Stimulated activated CD8-positive, alpha-beta memory T cell treated with anti-CD3 and anti-CD28 coated beads, Interleukin-4, amount 100 ng/mL, for 24 hours (primary cell): ENCODE data around the gene HSPBP1.

Experiments
- DNase-seq: peaks from one replicate; pipeline ENCODE4 v3.0.0-alpha.2; 2020; ENCODE audit warnings: low read depth

HSPBP1 gene

DNA sequence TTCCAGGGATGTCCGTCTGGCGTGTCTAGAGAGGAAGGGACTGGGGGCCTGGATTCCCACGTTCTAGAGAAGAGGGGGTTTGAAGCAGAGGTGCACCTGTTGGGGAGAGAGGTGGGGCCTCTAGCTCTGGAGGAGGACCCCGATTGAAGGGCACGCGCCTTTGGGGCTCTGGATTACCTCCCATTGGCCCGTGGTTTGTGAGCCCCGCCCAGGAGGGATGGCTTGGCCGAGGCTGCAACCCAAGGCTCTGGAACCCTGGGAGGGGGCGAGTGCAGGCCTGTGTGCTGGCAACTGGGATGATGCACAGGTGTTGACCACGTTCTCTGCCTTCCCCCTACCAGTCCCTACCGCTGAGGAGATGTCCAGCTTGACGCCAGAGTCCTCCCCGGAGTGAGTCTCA lies 25.1 kb upstream of the HSPBP1 start:
- no peak for DNase-seq

DNA sequence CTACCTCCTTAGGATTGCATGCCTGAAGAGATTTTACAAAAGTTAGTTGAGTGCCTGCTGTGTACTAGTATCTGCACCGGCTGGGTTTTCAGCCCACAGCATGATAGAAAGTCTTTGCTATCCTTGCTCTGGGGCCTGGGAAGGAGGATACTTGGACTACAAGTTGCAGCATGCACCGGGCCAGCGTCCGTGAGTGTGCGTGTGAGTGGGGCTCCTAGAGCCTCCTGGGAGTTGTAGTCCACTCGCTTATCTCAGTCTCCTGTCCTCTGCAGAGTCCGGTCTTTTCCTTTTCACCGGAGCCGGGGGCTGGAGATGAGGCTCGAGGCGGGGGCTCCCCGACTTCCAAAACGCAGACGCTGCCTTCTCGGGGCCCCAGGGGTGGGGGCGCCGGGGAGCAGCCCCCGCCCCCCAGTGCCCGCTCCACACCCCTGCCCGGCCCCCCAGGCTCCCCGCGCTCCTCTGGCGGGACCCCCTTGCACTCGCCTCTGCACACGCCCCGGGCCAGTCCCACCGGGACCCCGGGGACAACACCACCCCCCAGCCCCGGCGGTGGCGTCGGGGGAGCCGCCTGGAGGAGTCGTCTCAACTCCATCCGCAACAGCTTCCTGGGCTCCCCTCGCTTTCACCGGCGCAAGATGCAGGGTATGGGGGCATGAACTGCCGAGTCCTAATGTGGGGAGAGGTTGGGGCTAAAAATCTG lies 24.5 kb upstream of the HSPBP1 start:
- DNase-seq, result no peak

DNA sequence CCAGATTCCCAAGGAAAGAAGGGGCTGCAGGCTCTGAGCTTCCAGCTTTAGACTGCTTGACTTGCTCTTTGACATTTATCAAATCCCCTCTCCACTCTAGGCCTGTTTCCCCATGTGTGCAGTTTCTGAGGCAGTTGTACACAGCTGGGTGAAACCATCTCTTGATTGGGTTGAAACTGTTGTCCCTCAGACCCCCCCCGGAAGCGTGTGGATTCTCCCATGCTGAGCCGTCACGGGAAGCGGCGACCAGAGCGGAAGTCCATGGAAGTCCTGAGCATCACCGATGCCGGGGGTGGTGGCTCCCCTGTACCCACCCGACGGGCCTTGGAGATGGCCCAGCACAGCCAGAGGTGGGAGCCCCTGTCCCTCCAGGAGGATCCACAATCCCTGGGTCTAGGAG lies 23.6 kb upstream of the HSPBP1 start:
- no peak for DNase-seq

DNA sequence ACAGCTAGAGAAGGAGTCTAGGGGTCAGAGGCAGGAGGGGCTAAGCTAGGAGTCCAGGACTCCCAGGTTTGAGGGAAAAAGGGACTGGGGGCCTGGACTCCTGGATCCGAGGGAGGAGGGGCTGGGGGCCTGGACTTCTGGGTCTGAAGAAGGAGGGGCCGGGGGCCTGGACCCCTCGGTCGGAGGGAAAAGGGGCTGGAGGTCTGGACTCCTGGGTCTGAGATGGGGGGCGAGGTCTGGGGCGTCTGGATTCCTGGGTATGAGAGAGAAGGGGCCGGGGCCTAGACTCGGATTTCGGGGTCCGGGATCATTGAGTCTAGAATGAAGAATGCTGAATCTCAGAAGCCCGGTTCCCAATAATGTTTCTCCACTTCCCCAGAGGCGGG lies 22.4 kb upstream of the HSPBP1 start:
- DNase-seq, result no peak

DNA sequence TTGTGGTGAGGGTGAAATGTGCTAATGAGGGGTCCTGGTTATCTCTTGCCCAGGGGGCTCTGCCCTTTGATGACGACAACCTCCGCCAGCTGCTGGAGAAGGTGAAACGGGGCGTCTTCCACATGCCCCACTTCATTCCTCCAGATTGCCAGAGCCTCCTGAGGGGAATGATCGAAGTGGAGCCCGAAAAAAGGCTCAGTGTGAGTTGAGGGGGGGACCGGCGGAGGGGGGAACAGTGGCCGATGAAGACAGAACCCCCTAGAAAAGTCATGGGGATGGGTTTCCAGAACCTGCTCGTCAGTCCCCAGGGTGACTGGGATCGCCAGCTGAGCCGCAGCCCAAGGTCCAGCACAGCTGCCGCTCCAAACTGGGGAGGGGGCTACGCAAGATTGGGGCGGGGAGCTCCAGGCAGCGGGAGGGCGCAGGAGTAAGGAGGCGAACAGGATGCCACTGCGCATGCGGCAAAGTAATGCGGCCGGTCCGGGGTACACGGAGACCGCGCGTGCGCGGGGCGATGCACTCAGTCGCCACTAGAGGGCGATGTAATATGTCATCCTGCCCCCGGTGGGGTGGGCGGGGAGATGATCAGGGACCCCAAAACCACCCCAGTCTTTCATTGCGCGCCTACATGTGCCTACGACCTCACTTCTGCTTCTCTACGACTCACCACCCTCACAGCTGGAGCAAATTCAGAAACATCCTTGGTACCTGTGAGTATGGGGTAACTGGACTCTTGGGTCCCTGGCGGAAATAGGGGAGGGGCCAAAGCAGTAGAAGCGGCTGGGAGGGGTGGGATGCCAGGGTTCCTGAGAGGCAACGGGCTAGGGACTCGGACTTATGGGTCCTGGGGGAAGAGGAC lies 21.8 kb upstream of the HSPBP1 start:
- peak; percentile 95 for DNase-seq

DNA sequence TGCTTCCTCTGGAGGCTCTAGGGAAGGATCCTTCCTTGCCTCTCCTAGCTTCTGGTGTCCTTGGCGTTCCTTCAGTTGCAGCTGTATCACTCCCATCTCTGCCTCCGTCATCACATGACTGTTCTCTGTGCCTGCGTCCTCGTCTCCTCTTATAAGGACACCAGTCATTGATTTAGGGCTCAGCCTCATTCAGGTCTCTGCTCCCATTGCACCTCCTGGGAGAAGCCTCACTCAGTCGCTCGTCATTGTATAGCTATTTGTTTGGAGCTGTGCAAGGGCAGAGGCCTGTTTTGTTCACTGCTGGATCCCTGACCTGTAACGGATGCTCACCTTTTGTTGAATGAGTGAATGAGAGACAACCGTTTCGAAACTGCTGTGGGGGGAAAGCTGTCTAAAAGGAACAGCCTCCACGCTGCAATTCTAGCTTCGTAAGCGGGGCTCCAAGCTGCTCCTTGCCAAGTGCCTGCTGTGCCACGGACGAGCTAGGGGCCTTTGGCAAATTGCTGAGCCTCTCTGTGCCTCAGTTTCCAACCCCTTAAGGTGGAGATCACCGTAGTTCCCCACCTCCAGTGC lies 21.1 kb upstream of the HSPBP1 start:
- DNase-seq, result no peak

DNA sequence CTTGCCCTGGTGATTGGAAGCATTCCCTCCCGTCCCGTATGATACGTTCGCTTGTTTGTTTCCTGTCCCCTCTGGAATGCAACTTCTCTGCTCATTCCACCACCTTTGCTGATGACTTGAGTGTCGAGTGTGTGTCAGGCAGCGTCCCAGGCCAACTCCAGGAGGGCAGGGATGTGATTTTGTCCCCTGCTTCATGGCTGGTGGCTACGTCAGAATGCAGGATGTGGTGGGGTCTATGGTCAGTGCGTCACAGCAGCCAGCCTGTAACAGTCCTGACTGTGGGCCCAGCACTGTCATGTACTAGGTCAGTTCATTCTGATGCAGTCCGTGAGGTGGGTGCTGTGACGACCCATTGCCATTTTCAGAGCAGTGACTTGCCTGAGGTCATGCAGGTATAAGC lies 20.1 kb upstream of the HSPBP1 start:
- DNase-seq, result no peak

DNA sequence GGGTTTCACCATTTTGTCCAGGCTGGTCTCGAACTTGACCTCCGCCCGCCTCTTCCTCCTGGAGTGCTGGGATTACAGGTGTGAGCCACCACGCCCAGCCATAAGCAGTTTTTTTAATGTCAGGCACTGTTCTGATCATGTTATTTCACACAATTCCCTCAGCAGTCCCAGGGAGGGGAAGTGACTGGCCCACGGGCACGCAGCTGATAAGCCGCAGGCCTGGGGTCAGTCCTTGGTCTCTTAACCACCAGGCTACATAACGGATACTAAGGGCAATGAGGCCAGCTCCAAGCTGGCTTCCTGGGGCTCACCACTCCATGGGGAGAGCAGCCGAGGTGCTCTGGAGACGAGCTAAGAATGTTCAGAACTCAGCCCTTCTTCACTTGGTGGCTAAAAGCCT lies 17.4 kb upstream of the HSPBP1 start:
- no peak for DNase-seq

DNA sequence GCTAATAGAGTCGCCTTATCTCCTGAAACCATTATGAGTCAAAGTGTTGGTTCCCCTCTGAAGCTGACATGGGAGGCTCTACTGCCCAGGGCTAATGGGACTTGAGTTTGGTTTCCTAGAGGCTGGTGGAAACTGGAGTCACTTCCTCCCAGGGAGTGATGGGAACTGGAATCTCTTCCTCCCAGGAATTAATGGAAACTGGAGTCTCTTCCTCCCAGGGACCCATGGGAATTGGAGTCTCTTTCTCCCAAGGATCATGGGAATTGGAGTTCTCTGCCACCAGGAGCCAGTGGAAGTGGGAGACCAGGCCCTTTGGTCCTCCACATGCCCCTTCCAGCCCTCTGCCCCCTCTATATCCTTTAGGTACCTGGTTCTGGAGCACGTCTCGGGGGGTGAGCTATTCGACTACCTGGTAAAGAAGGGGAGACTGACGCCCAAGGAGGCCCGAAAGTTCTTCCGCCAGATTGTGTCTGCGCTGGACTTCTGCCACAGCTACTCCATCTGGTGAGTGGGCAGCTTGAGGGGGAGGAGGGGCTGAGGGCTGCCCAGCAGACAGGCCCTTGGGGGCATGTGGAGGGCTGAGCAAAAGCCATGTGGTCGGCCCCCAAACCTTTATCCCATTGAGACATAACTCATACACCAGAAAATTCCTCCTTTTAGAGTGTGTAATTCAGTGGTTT lies 9.3 kb upstream of the HSPBP1 start:
- no peak for DNase-seq

DNA sequence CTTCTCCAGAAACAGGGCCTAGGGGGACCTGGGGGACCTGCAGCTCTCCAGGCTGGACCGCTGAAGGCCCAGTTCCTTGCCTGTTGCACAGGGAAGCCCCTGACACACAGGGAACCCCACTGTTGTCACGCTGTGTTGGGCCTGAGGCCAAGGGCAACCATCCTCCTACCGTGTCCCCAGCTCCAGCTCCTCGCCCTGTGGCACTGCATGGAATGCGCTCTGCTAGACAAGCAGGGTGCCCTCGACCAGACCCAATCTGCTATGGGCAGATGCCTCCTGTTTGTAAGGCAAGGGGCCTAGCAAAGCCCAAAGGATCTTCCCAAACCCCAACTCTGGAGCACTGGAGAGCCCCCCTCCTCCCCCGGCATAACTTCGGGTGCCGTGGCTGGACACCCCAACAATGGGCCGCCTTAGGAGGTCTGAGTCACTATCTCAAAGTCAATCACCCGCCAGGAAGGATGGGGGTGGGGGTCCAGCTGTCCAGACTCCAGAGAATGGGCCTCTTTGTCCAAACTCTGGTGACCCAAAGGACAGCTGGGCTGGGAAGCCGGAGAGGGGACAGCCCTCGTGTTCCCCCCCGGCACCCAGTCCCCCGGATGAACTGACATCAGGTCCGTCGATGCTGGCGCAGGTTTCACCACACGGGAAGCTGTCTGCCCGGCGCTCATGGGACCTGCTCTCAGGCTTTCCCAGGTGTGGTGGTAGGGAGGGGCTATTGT lies 7.6 kb upstream of the HSPBP1 start:
- DNase-seq, result no peak

DNA sequence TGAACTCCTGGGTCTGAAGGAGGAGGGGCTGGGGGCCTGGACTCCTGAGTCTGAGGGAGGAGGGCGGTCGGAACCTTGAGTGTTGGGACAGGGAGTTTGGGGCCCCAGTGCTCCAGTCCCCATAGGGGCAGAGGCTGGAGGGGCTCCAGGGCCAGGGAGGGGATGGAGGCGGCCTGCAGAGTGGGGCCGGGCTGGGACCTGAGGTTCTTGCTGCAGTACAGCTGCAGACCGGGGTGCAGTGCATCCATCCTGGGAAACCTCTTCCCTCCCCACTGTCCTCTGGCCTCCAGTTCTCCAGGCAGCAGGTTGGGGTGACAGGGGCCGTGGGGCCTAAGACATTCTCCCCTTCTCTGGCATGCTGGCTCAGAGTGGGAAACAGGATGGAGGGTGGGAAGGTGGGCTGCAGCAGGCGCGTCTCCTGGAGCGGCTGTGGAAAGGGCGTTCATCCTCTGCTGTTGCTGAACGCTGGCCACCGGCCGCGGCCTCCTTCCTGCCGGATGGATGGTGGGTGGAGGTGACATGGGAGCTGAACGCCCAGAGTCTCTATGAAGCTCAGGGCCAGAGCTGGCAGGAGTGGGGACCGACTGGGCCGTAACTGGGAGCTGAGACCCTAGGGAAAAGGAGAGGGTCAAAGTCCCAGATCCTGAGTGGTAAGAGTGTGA lies 5.5 kb upstream of the HSPBP1 start:
- no peak for DNase-seq

DNA sequence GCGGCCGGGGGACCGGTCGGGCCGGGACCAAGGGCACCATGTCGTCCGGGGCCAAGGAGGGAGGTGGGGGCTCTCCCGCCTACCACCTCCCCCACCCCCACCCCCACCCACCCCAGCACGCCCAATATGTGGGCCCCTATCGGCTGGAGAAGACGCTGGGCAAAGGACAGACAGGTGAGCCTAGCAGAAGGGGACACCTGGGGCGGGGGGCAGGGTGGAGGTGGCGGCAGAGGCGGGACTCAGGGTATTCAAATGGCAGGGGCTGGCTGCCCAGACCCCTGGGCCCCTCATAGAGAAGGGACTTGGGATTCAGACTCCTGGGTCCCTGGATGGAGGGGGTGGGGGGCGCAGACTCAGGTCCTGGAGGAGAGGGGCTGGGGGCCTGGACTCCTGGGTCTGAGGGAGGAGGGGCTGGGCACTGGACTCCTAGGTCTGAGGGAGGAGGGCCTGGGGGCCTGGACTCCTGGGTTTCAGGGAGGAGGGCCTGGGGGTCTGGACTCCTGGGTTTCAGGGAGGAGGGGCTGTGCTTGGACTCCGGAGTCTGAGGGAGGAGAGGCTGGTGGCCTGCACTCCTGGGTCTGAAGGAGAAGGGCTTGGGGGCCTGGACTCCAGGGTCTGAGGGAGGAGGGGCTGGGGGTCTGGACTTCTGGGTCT lies 4.6 kb upstream of the HSPBP1 start:
- DNase-seq, result no peak

DNA sequence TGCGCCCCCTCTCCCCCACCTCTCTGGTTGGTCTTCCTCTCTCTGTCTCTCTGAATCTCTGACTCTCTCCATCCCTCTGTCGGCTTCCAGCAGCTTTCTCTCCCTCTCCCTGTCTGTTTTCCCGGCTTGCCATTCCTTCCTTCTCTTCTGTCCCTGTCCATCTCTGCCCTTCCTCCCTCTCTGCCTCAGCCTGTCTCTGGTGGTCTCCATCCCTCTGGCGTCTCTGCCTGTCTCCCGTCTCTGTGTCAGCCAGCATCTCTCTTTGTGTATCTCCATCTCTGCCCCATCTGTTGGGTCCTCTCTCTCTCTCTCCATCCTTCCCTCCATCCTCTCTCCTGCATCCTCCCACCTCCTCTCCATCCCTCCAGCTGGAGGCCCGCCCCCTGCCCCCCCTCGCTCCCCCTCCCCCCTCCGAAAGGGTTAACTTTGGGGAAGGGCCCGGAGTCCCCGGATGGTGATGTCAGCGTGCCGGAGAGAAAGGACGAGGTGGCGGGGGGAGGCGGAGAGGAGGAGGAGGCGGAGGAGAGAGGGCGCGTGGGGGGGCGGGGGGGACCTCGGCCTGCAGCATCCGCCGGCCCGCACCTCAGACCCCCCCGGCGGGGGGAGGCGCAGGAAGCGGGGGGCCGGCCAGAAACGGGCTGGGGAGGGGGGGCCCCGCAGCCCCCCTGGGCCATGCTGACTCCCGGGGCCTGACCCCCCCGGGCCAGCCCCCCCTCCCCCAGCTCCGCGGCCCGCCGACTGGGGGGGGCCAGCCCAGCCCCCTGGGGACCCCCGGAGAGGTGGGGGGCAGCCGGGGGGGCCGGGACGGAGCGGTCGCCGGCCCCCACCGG lies 3.9 kb upstream of the HSPBP1 start, which contains the start of gene BRSK1:
Gene BRSK1 (plus strand): TSS at position 450 of the 830 bp plus-strand sequence. CDS start 446 bp downstream, outside the sequence.
- peak; percentile 33 for DNase-seq

DNA sequence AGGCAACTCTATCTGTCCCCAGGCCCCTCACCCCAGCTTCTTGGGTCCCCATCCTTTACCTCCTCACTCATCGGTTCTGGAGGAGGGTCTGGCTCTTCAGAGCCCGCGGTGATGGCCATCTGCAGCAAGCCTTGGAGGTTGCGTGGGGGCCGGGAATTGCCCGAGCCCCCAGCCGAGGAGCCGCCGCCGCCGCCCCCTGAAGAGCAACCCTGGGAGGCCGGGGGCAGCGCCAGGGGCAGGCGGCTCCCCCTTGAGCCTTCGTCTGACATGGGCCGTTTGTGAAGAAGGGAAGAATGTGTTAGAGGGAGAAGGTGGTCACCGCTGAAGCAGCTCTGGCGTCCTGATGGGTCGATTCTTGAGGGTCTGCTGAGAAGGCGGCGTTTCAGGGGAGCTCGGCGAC lies 570 bp downstream of the HSPBP1 start:
- no peak for DNase-seq

DNA sequence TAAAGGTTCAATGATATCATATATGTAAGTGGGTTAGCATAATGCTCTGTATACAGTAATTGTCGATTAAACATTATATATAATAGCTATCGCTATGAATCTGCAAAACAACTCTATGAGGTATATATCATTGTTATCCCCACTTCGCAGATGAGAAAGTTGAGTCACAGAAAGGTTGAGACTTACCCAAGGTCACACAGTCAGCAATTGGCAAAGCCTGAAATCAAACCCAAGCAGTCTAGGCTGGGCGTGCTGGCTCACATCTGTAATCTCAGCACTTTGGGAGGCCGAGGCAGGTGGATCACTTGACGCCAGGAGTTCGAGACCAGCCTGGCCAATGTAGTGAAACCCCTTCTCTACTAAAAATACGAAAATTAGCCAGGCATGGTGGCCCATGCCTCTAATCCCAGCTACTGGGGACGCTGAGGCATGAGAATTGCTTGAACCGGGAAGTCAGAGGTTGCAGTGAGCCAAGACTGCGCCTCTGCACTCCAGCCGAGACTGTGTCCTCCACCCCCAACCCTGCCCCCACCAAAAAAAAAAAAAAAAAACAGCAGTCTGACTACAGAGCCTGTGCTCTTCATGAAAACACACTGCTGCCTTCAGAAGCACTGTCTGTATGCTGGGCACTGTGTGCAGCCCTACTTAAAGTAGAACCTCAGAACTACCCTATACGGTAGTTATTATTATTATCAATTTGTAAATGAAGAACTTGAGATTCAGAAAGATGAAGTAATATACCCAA lies 1.3 kb downstream of the HSPBP1 start:
- DNase-seq, result no peak

DNA sequence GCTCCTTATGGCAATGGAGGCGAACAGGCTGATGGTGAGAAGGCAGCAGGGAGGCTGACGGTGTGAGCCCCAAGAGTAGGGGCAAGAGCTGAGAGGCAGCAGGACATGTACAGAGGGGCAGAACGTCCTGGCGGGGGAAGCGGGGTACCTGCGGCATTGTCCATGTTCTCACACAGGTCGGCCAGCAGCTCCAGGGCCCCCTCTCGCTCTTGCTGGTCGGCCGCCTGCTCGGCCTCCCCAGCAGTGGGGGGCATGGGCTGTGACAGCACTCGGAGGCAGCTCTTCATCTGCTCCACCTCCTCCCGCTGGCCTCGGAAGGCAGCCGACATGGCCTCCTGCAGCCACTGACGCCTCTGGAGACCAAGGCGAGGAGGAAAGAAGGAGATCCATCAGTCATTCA lies 2.4 kb downstream of the HSPBP1 start:
- DNase-seq, result no peak

DNA sequence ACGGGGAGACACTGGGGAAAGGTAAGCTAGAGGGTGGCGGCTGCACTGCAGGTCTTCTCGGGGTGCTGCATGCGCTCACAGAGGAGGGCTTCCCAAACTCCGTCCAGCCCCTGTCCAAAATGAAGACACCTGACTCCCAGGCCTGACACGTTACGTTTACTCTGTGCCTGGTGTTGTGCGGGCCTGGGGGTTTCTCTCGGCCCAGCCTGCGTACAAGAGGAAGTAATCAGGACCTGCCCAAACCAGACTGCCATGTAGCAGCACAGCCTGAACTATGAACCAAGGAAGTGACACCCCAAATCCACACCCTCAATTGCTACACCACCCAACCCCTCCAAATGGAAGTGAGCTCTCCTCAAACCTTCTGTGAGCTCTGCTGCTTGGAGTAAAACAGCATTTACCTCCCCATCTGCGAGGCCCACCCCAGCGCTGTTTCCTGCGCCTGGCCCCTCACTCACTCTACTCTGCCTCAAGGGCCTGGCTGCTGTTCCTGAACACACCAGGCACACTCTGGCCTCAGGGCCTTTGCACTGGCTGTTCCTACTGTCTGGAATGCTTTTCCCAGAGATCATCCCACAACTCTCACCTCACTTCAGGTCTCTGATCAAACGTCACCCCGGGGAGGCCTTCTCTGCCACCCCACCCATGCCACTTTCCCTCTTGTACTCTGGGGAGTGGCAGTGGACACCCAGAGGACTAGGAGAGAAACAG lies 3.0 kb downstream of the HSPBP1 start:
- DNase-seq, result no peak
